ENCODE measurements around the gene STK32C. TPM values are rescaled to one million over a fixed set of nuclear protein-coding genes. Genes with fewer than 3 reads are reported as not detected.

The STK32C gene
- total RNA-seq, 4 donors from 2014 or later, result 5.0 to 8.9 (median 8.1) TPM

DNA sequence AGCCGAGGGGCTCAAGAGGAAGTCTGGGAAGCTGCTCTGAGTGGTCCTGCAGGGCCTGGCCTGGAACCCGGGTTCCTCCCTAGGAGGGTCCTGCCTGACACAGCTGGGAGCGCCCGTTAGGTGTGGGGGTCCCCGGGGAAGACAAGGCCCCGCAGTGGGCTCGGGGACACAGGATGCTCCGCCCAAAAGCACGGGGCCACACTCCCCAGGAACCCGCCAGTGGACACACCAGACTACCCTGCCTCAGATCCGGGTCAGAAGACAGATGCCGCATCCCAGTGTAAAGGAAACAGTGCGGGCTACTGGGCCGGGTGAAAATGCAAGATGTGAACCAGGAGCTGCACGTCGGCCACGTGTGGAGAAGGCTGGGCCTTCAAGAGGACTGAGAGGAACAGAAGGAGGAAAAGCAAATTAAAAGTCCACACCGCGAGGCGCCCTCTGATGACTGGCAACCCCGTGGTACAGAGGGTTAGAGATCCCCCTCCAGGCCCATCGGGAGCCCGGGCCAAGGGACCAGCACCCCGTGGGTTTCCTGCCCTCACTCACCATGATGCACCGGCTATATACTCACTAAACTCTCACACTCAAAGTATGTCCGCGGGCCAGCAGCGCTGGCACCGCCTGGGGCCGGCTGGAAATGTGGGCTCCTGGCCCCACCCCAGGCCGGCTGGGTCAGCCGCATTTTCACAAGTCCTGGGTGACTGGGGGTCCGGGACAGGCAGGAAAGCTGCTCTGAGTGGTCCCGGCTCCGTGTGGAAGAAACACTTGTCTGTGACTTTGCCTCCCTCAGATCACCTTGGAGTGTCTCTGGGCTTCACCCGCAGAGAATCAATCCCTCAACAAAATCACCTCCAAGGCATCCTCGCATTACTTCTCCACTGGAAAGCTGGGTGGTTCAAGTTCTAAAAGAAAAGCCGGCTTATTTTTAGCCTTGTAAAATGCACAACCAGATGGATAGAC lies 6.1 kb downstream of the STK32C start:
- DNase-seq (ENCODE audit: low spot score), result no peak
- TF ChIP-seq, protein P1, sequence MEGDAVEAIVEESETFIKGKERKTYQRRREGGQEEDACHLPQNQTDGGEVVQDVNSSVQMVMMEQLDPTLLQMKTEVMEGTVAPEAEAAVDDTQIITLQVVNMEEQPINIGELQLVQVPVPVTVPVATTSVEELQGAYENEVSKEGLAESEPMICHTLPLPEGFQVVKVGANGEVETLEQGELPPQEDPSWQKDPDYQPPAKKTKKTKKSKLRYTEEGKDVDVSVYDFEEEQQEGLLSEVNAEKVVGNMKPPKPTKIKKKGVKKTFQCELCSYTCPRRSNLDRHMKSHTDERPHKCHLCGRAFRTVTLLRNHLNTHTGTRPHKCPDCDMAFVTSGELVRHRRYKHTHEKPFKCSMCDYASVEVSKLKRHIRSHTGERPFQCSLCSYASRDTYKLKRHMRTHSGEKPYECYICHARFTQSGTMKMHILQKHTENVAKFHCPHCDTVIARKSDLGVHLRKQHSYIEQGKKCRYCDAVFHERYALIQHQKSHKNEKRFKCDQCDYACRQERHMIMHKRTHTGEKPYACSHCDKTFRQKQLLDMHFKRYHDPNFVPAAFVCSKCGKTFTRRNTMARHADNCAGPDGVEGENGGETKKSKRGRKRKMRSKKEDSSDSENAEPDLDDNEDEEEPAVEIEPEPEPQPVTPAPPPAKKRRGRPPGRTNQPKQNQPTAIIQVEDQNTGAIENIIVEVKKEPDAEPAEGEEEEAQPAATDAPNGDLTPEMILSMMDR (IDR thresholded peaks at IDR 0.05), result no peak
- ATAC-seq (ENCODE audit: low FRiP score), result no peak

DNA sequence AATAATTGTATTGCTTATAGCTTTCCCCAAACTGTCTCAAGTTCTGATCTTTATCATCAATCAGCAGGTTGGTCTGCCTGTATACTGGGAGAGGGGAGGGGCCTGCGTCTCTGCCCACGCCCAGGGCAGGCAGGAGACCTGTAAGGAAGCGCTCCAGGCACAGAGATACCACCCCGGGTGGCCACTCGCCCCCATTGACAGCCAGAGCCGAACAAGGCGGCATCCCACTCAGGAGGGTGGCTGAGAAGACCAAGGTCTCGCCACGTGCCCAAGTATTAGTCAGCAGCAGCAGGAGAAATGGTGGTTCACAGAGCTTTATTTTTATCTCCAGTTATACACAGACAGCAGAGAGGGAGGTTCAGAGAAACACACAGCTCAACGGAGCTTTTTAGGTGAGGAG lies 7.2 kb downstream of the STK32C start:
- TF ChIP-seq, protein P1 (IDR thresholded peaks at IDR 0.05), result no peak
- ATAC-seq (ENCODE audit: low FRiP score) (no peak), DNase-seq (ENCODE audit: low spot score) (no peak)

DNA sequence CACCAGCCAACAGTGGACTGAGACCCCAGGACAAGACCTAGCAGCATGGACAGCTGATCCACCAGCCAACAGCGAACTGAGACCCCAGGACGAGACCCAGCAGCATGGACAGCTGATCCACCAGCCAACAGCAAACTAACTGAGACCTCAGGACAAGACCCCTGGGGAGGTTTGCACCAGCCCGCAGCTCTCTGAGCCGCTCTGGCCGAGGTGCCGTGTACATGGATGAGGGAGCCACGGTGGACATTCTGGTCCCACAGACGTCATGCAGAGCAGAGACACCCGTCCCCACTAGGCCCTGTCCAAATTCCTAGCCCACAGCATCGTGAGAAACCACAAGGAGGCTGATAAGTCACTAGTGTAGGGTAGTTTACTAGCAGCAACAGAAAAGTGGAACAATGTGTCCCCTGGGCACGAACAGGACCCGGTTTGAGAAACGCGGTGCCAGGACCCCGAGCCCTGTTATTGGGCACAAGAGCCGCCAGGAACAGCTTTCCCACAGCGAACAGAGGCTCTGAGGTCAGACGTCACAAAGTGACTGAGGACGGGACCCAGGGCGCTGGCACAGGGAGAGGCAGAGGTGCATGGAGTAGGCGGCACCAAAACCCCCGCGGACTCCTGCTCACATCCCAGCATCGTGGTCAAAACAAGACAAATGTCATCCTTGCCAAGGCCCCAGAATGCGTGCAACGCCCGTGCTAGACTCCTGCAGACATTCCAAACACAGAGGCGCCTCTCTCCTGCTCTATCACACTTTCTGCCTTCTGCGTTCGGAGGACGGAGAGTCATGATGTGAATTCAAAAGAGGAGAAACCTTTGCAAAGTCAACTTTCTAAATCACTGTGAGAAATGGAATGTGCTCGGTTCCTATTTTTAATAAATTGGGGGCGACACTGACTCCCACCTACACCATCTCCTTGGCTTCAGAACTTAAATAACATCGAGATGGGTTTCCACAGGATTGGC lies 8.1 kb downstream of the STK32C start:
- TF ChIP-seq, protein P1 (IDR thresholded peaks at IDR 0.05), result no peak
- ATAC-seq (ENCODE audit: low FRiP score) (no peak), DNase-seq (ENCODE audit: low spot score) (no peak)

DNA sequence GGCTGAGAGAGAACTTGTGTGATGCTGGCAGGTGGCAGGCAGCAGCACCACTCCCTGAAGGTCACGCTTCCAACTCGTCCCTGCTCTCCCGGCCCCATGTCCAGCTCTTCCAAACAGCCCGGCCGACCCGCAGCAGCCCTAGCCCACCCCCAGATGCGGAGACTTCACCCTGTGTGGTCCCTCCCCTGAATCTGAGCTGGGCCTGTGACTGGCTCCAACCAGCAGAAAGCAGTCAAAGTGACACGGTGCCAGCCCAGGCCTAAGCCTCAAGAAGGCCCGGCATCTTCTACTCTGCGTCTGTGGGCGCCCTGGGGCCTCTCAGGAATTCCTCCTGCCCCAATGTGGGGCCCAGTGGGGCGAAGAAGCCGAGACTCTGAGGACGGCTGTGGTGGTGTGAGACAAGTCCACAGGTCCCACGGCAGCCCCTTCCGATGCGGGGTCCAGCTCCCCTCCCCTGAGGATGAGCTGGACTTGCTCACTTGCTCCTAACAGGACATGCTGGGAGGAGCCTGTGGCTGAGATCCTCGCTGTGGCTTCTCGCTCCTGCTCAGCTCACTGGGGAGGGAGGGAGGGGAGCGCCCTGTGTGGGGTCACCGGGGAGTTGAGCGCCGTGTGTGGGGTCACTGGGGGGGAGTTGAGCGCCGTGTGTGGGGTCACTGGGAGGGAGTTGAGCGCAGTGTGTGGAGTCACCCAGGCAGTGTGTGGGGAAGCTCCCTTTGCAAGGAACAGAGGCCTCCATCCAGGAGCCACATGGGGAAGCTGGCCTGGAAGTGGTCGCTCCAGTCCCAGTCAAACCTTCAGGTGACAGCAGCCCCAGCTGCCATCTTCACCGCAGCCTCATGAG lies 9.5 kb downstream of the STK32C start:
- DNase-seq (ENCODE audit: low spot score) (no peak), ATAC-seq (ENCODE audit: low FRiP score) (no peak)
- TF ChIP-seq, protein P1 (IDR thresholded peaks at IDR 0.05), result no peak

DNA sequence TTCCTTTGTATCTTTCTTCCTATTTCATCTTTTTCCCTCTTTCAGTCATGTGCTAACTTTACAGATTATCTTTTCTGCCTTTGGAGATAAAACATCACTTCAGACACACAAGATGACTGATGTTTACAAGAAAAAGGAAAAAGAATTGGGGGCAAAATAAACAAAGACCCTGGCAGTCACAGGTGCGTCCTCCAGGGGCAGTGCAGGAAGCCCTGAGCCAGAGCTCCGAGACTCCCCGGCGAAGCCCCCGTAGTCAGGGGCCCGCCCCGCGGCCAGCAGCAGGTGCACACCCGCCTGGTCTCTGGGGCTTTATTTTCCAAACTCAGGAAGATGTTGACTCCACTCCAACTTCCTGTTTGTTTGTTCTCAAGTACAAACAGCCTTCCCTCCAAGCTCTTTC lies 10.2 kb downstream of the STK32C start:
- DNase-seq (ENCODE audit: low spot score), result no peak
- TF ChIP-seq, protein P1 (IDR thresholded peaks at IDR 0.05), result no peak
- no peak for ATAC-seq (ENCODE audit: low FRiP score)

Data from omental fat pad (tissue), 4 donors.